Measurements from ENCODE around the gene RTN4IP1. TPM values are rescaled to one million over a fixed set of nuclear protein-coding genes. Genes with fewer than 3 reads are reported as not detected.
"Not testable (repeated sequence)": the region's sequence is repeated elsewhere in the genome, so short reads cannot be mapped to it uniquely, and the experiment has no call there.

Gene RTN4IP1
- total RNA-seq, 1 experiment from 2014 or later = 14.8 TPM

DNA sequence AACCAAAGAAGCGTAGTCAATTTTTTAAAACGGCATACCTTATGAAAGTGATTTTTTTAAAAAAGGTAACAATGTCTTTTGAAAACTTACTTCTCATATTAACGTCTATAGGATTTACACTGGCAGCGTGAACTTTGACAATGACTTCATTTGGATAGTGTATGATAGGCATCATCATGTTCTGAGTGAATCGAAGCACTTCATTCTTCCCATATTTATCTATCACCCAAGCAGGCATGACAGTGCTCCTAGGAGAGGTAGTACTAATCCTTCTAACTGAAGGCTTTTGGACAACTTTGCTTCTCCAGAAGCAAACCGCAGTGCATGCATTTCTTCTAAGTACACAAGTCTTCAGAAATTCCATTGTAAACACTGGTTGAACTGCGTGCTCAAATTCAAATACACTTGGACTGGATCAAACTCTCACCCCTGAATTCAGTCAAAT is 618 bp downstream of the RTN4IP1 start:
- no peak for DNase-seq (ENCODE audit: extremely low read depth, low read depth)

GRCh38 chr6:106627760-106628159 is 1.5 kb downstream of the RTN4IP1 start:
- not testable (repeated sequence) for DNase-seq (ENCODE audit: extremely low read depth, low read depth)

- no peak for DNase-seq (ENCODE audit: extremely low read depth, low read depth)
Measured at GRCh38 chr6:106626485-106626884, 2.8 kb downstream of the RTN4IP1 start.

DNA sequence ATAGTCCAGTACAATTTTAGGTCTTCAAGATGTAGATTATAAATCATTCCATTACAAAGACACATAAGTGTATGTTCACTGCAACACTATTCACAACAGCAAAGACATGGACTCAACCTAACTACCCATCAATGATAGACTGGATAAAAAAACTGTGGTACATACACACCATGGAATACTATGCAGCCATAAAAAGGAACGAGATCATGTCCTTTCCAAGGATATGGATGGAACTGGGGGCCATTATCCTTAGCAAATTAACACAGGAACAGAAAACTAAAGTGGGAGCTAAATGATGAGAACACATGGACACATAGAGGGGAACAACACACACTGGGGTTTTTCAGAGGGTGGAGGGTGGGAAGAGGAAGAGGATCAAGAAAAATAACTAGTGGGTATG is 6.3 kb downstream of the RTN4IP1 start:
- no peak for DNase-seq (ENCODE audit: extremely low read depth, low read depth)

DNA sequence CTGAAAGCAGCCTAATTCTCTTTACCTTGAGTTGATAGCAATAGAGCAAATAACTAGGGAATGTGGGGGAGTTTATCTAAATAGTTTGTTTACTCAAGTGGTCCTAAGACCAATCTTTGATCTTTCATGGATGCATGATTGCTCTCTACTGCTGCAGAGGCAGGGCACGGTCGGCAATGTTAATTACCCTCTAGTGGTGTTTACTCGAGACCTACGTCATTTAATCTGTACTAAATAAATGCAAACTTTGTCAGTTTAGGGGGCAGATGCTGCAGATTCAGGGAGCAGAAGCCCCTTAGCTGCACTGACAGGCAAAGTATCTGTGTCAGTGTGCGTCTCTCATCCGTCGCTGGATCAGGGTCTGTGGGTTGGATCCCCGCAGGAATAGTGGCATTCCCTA is 6.9 kb downstream of the RTN4IP1 start:
- no peak for DNase-seq (ENCODE audit: extremely low read depth, low read depth)

GRCh38 chr6:106620931-106621672 is 8.2 kb downstream of the RTN4IP1 start:
- no peak for DNase-seq (ENCODE audit: extremely low read depth, low read depth)

- no peak for DNase-seq (ENCODE audit: extremely low read depth, low read depth)
Measured at GRCh38 chr6:106619223-106619622, 10.1 kb downstream of the RTN4IP1 start.

- DNase-seq (ENCODE audit: extremely low read depth, low read depth) = no peak
Measured at GRCh38 chr6:106618324-106618723, 11.0 kb downstream of the RTN4IP1 start.

- no peak for DNase-seq (ENCODE audit: extremely low read depth, low read depth)
Measured at GRCh38 chr6:106617857-106618256, 11.4 kb downstream of the RTN4IP1 start.

DNA sequence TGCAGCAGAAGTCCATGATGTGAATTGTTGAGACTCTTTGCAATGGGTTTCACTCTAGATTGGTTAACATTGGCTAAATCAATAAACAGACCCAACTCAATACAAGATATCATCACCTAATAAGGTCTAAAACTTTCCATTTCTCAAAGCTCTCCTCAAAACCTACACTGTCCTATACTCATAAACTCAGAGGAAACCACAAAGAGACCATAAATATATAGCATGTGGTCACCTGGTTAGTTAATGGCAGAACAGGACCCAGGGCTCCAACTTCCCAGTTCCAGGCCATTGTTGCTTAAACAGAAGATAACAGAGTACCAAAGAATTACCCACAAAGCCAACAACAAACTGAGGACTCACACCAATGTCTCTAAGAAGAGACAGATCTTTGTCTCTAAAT is 12.0 kb downstream of the RTN4IP1 start:
- no peak for DNase-seq (ENCODE audit: extremely low read depth, low read depth)

- no peak for DNase-seq (ENCODE audit: extremely low read depth, low read depth)
Measured at GRCh38 chr6:106614592-106615257, 14.6 kb downstream of the RTN4IP1 start.

DNA sequence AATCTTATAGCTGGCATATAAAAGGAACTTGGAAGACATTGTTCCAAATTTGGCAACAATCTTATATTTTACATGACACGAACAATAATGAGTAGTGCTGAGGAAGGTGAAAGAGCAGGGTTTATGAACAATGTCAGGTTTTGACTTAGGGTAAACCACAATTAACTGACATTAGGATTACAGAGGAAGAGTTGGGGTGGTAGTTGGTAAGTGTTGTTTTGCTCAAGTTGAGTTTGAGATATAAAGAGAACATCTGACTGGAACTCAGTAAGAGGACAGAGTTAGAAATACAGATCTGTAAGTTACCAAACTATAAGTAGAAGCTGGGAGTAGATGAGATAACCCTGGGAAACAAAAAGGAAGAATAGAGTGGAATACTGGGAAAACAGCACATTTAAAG is 15.1 kb downstream of the RTN4IP1 start:
- no peak for DNase-seq (ENCODE audit: extremely low read depth, low read depth)

- DNase-seq (ENCODE audit: extremely low read depth, low read depth) = no peak
Measured at GRCh38 chr6:106613590-106613989, 15.7 kb downstream of the RTN4IP1 start.

- no peak for DNase-seq (ENCODE audit: extremely low read depth, low read depth)
Measured at GRCh38 chr6:106612671-106613416, 16.5 kb downstream of the RTN4IP1 start.

GRCh38 chr6:106611030-106611429 is 18.3 kb downstream of the RTN4IP1 start:
- no peak for DNase-seq (ENCODE audit: extremely low read depth, low read depth)

- DNase-seq (ENCODE audit: extremely low read depth, low read depth) = no peak
Measured at GRCh38 chr6:106609699-106610098, 19.6 kb downstream of the RTN4IP1 start.

DNA sequence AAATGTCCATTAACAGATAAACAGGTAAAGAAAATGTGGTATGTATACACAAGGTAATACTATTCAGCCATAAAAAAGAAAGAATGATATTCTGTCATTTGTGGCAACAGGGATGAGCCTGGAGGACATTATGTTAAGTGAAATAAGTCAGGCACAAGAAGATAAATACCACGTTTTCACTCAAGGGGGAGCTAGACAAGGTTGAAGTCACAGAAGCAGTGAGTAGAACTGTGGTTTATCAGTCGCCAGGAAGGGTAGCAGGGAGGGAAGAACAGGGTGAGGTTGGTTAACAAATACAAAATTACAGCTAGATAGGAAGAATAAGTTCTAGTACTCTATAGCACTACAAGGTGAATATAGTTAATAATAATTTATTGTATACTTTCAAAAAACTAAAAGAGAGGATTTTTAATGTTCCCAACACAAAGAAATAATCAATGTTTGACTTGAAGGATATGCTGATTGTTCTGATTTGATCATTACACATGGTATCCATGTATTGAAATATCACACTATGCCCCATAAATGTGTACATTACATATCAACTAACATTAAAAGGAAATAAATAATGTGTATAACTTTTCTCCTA is 21.1 kb downstream of the RTN4IP1 start:
- peak; percentile 62 for DNase-seq (ENCODE audit: extremely low read depth, low read depth)

DNA sequence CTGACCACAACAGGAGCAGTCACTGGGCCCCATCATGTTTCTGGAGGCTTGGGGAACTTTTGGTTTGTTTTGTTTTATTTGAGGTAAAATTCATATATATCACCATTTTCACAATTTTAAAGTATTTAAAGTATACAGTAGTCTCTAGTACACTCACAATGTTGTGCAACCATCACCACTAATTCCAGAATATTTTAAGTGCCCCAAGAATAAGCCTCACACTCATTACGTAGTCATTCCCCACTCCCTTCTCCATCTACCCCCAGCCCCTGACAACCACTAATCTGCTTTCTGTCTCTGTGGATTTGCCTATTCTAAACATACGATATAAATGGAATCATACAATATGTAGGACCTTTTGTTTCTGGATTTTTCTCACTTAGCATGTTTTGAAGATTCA is 29.0 kb downstream of the RTN4IP1 start:
- DNase-seq (ENCODE audit: extremely low read depth, low read depth) = no peak

- no peak for DNase-seq (ENCODE audit: extremely low read depth, low read depth)
Measured at GRCh38 chr6:106599440-106599839, 29.9 kb downstream of the RTN4IP1 start.

DNA sequence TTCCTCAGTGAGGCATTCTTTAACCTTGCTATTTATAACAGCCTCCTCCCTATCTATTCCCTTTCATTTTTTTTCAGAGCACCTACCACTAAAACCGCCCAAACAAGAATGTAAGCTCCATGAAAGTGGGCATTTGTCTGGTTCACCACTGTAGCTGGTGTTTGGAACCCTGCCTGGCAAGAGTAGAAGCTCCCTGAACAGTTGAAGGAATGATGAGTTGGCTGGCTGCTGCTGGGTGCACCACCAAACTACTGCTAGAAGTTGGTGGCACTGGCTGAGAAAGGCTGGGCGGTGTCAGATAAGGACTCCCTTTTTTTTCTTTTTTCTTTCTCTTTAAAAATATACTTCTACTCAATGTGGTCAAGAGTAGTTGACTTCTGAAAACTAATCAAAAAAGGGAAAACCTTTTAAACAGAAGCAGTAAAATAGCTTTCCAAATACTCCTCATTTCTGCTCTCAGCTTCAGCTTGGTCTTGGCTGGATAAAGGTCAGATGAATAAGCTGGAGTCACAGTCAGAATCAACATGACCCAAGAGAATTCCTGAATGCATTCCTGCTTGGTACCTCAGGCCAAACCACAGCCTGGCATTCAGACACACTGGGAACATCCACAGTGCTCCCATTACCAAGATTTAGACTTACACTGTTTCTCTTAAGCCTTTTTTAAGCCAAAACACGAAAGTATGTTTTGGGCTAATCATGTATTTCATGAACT is 38.0 kb downstream of the RTN4IP1 start:
- no peak for DNase-seq (ENCODE audit: extremely low read depth, low read depth)

DNA sequence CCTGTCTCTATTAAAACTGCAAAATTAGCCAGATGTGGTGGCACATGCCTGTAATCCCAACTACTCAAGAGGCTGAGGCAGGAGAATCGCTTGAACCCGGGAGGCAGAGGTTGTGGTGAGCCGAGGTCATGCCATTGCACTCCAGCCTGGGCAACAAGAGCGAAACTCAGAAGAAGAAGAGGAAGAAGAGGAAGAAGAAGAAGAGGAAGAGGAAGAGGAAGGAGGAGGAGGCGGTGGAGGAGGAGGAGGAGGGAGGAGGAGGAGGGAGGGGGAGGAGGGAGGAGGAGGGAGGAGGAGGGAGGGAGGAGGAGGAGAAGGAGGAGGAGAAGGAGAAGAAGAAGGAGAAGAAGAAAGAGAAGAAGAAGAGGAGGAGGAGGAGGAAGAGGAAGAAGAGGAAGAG is 40.4 kb downstream of the RTN4IP1 start:
- DNase-seq (ENCODE audit: extremely low read depth, low read depth) = not testable (repeated sequence)
